ENCODE data around the gene PMM2. TPM values are rescaled to one million over a fixed set of nuclear protein-coding genes. Genes with fewer than 3 reads are reported as not detected.
"Not testable (repeated sequence)": the region's sequence is repeated elsewhere in the genome, so short reads cannot be mapped to it uniquely, and the experiment has no call there.

The PMM2 gene
- polyA plus RNA-seq, 3 donors, result 19.7 to 23.6 (median 22.3) TPM

- no peak for DNase-seq (ENCODE audit: low read depth in 3 of 3, low spot score in 2 of 3)
These were observed 19.5 kb downstream of the PMM2 start for GRCh38 chr16:8816967-8817655.

GRCh38 chr16:8818504-8819270 lies 21.0 kb downstream of the PMM2 start:
- no peak for DNase-seq (ENCODE audit: low read depth in 3 of 3, low spot score in 2 of 3)

GRCh38 chr16:8819411-8820034 lies 21.9 kb downstream of the PMM2 start:
- no peak for DNase-seq (ENCODE audit: low read depth in 3 of 3, low spot score in 2 of 3)

- DNase-seq (ENCODE audit: low read depth in 3 of 3, low spot score in 2 of 3), result no peak
These were observed 24.8 kb downstream of the PMM2 start for GRCh38 chr16:8822403-8822802.

GRCh38 chr16:8826278-8826879 lies 28.7 kb downstream of the PMM2 start:
- DNase-seq (ENCODE audit: low read depth in 3 of 3, low spot score in 2 of 3), result no peak

- DNase-seq (ENCODE audit: low read depth in 3 of 3, low spot score in 2 of 3), result no peak
These were observed 31.0 kb downstream of the PMM2 start for GRCh38 chr16:8828541-8829165.

- DNase-seq (ENCODE audit: low read depth in 3 of 3, low spot score in 2 of 3), result no peak
These were observed 33.8 kb downstream of the PMM2 start for GRCh38 chr16:8831450-8831849.

- no peak for DNase-seq (ENCODE audit: low read depth in 3 of 3, low spot score in 2 of 3)
These were observed 34.5 kb downstream of the PMM2 start for GRCh38 chr16:8831871-8832716.

GRCh38 chr16:8832717-8833105 lies 35.1 kb downstream of the PMM2 start:
- DNase-seq (ENCODE audit: low read depth in 3 of 3, low spot score in 2 of 3), result no peak

- DNase-seq (ENCODE audit: low read depth in 3 of 3, low spot score in 2 of 3), result not testable (repeated sequence)
These were observed 39.2 kb downstream of the PMM2 start for GRCh38 chr16:8836797-8837196.

GRCh38 chr16:8837594-8837993 lies 40.0 kb downstream of the PMM2 start:
- DNase-seq (ENCODE audit: low read depth in 3 of 3, low spot score in 2 of 3), result not testable (repeated sequence)

GRCh38 chr16:8842016-8842415 lies 44.4 kb downstream of the PMM2 start:
- DNase-seq (ENCODE audit: low read depth in 3 of 3, low spot score in 2 of 3), result not testable (repeated sequence)

GRCh38 chr16:8843296-8843695 lies 45.7 kb downstream of the PMM2 start:
- DNase-seq (ENCODE audit: low read depth in 3 of 3, low spot score in 2 of 3), result not testable (repeated sequence)

GRCh38 chr16:8845699-8846298 lies 48.2 kb downstream of the PMM2 start:
- no peak for DNase-seq (ENCODE audit: low read depth in 3 of 3, low spot score in 2 of 3)

GRCh38 chr16:8846401-8846932 lies 48.8 kb downstream of the PMM2 start:
- no peak for DNase-seq (ENCODE audit: low read depth in 3 of 3, low spot score in 2 of 3)

GRCh38 chr16:8847145-8847544 lies 49.5 kb downstream of the PMM2 start:
- no peak for DNase-seq (ENCODE audit: low read depth in 3 of 3, low spot score in 2 of 3)

GRCh38 chr16:8847623-8848022 lies 50.0 kb downstream of the PMM2 start:
- DNase-seq (ENCODE audit: low read depth in 3 of 3, low spot score in 2 of 3), result no peak

- DNase-seq (ENCODE audit: low read depth in 3 of 3, low spot score in 2 of 3), result no peak
These were observed 50.7 kb downstream of the PMM2 start for GRCh38 chr16:8848231-8848938.

- DNase-seq (ENCODE audit: low read depth in 3 of 3, low spot score in 2 of 3), result no peak
These were observed 51.3 kb downstream of the PMM2 start for GRCh38 chr16:8848939-8849391.

Measured in right renal cortex interstitium (tissue), 3 donors.